ENCODE measurements around the gene RSRP1. TPM values are rescaled to one million over a fixed set of nuclear protein-coding genes. Genes with fewer than 3 reads are reported as not detected.

Gene RSRP1
- total RNA-seq, 1 experiment from 2014 or later, result 33.8 TPM

DNA sequence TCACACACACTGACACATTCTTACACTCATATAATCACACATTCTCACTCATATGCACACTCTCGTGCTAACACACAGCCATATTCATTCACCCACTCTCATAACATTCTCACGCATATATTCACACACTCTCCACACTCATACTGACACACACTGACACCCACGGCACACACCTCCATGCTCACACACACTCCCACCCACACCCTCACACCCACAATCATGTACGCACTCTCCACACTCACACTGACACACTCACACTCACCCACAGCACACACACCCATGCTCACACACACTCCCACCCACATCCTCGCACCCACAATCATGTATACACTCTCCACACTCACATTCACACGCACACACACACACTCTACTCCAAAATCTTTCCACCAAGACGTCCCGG, 53.2 kb downstream of the RSRP1 start:
- DNase-seq (ENCODE audit: low read depth), result no peak

DNA sequence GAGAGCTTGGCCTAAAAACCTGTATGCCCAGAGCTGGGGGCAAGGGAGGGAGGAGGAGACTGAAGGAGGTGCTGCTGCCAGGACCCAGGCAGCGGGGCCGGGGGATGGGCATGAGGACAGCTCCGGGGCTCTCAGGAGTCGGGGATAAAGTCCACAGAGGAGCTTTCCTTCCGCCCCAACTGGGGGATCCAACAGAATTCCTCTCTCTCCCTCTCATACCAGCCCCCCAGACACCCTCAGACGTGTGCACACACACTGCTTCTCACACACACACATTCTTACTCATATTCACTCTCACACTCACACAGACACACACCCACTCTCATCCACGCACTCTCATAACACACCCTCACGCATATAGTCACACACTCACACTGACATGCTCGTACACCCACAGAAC, 54.0 kb downstream of the RSRP1 start:
- no peak for DNase-seq (ENCODE audit: low read depth)

Other genes with a start within 250 kb of the RSRP1 start
- gene SYF2, start 15.0 kb downstream of the RSRP1 start, total RNA-seq (2014; rRNA removed; shearing (Covaris generic)), result 49.1 and 51.1 TPM in 2 replicates
- gene RHD, start 25.1 kb upstream of the RSRP1 start, total RNA-seq (2014; rRNA removed; shearing (Covaris generic)), result not detected in 2 replicates
- gene TMEM50A, start 90.9 kb upstream of the RSRP1 start, total RNA-seq (2014; rRNA removed; shearing (Covaris generic)), result 100 and 114 TPM in 2 replicates
- 0.16 TPM in 1 of 2 replicates, not detected in the other for gene RHCE, start 173.4 kb upstream of the RSRP1 start, total RNA-seq (2014; rRNA removed; shearing (Covaris generic))
- gene MACO1, start 183.4 kb upstream of the RSRP1 start, total RNA-seq (2014; rRNA removed; shearing (Covaris generic)), result 10.5 and 10.7 TPM in 2 replicates